HCT116 (cell line): ENCODE measurements around the gene FAM168A. TPM values are rescaled to one million over a fixed set of nuclear protein-coding genes. Genes with fewer than 3 reads are reported as not detected.

Experiments used
- ATAC-seq: fragments of 200-7000 bp; cut with Tn5 transposase; 2 replicates; pipeline ENCODE4 v1.9.1; 2020; ENCODE audit warnings: mild to moderate bottlenecking, moderate library complexity
- BruUV-seq: library from RNA; stranded (reverse); fragments of 400-500 nt; replicated peaks from 2 replicates; lab custom pipeline; 2021; lab: Mats Ljungman, UMichigan
- CTCF ChIA-PET: fragments of 300-600 bp; sonication (Branson Sonifier 250); formaldehyde crosslinking; loops from one replicate; lab custom pipeline; 2021; ENCODE audit warnings: antibody characterized with exemption; lab: Charles Lee
- POLR2A ChIA-PET: fragments of 300-600, 350-600 bp; sonication (Branson Sonifier 250); formaldehyde crosslinking; loops from one replicate; lab custom pipeline; 2021; ENCODE audit warnings: antibody characterized with exemption; lab: Charles Lee
- RAD21 ChIA-PET, 2 experiments: fragments of 300-600 bp; sonication (Branson Sonifier 250); formaldehyde crosslinking; loops; one replicate each; lab custom pipeline; 2023; ENCODE audit warnings: low total read pairs in 2 of 2; ENCODE audit not compliant: uncharacterized antibody in 2 of 2, unreplicated experiment in 2 of 2, low non-redundant PET in 1 of 2; lab: Charles Lee
- DNase-seq: peaks from one replicate; pipeline ENCODE4 v3.0.0-alpha.2; 2010; ENCODE audit warnings: low read depth, low spot score
- H2AFZ ChIP-seq: fragments of 200-600 bp; shearing (Covaris generic), sonication (generic); 2 replicates; pipeline ENCODE4 v1.6.1; 2017; ENCODE audit warnings: low read depth, mixed run types, mixed read lengths, antibody characterized with exemption, low read length; ENCODE audit not compliant: poor library complexity, severe bottlenecking
- H3K27ac ChIP-seq: 2 replicates; pipeline ENCODE4 v1.5.1; 2012; ENCODE audit warnings: low read depth, low read length
- H3K27me3 ChIP-seq: fragments of 200-600 bp; sonication (generic); 2 replicates; pipeline ENCODE4 v1.6.1; 2016; ENCODE audit warnings: mixed run types, low read length, mixed read lengths; ENCODE audit not compliant: insufficient read depth
- H3K36me3 ChIP-seq, 2 experiments: fragments of 200-500 bp in 1 of 2; fragments of 200-600 bp in 1 of 2; sonication (Bioruptor generic) in 1 of 2; sonication (generic) in 1 of 2; 2 replicates each; pipeline versions ENCODE4 v1.5.1 to v1.6.1; 2014 to 2016; ENCODE audit warnings: low read length in 2 of 2, inconsistent platforms in 1 of 2, mixed read lengths in 1 of 2, mixed run types in 1 of 2; ENCODE audit not compliant: insufficient read depth in 2 of 2, control insufficient read depth in 1 of 2
- H3K4me1 ChIP-seq, 2 experiments: fragments of 200-600 bp in 1 of 2; sonication (generic) in 1 of 2; 2 replicates each; pipeline versions ENCODE4 v1.5.1 to v1.6.1; 2012 to 2017; ENCODE audit warnings: low read length in 2 of 2, inconsistent platforms in 1 of 2, mild to moderate bottlenecking in 1 of 2, mixed read lengths in 1 of 2, mixed run types in 1 of 2, moderate library complexity in 1 of 2; ENCODE audit not compliant: insufficient read depth in 2 of 2, control insufficient read depth in 1 of 2
- H3K4me2 ChIP-seq: fragments of 200-600 bp; sonication (generic); 2 replicates; pipeline ENCODE4 v1.6.1; 2017; ENCODE audit warnings: mixed run types, low read length, mixed read lengths
- H3K4me3 ChIP-seq, 2 experiments: fragments of 200-600 bp in 1 of 2; sonication (generic) in 1 of 2; replicated peaks in 1 of 2; 2 replicates each; pipeline ENCODE4 v1.5.1; 2011 to 2016; ENCODE audit warnings: low read length in 2 of 2, control low read depth in 1 of 2, low read depth in 1 of 2, mild to moderate bottlenecking in 1 of 2, mixed read lengths in 1 of 2, mixed run types in 1 of 2
- H3K79me2 ChIP-seq: fragments of 200-600 bp; sonication (generic); 2 replicates; pipeline ENCODE4 v1.6.1; 2017; ENCODE audit warnings: mild to moderate bottlenecking, mixed run types, low read length, moderate library complexity, mixed read lengths; ENCODE audit not compliant: insufficient read depth
- H3K9ac ChIP-seq: fragments of 200-600 bp; sonication (generic); 2 replicates; pipeline ENCODE4 v1.6.1; 2016; ENCODE audit warnings: low read length, mixed read lengths
- H3K9me2 ChIP-seq: fragments of 200-600 bp; sonication (generic), shearing (Covaris generic); 2 replicates; pipeline ENCODE4 v1.6.1; 2017; ENCODE audit warnings: mixed run types, mild to moderate bottlenecking, moderate library complexity; ENCODE audit not compliant: insufficient read depth
- H3K9me3 ChIP-seq, 2 experiments: fragments of 200-500 bp in 1 of 2; fragments of 200-600 bp in 1 of 2; sonication (Bioruptor generic) in 1 of 2; sonication (generic) in 1 of 2; 2 replicates each; pipeline ENCODE4 v1.6.1; 2014 to 2017; ENCODE audit warnings: low read length in 2 of 2, mixed read lengths in 2 of 2, inconsistent platforms in 1 of 2, low read depth in 1 of 2, mild to moderate bottlenecking in 1 of 2, mixed run types in 1 of 2, moderate library complexity in 1 of 2; ENCODE audit not compliant: control insufficient read depth in 1 of 2, insufficient read depth in 1 of 2
- H4K20me1 ChIP-seq: fragments of 200-600 bp; sonication (generic), shearing (Covaris generic); 2 replicates; pipeline ENCODE4 v1.6.1; 2017; ENCODE audit warnings: mixed run types, mild to moderate bottlenecking, moderate library complexity; ENCODE audit not compliant: insufficient read depth
- CBX3 ChIP-seq: IDR thresholded peaks from 2 replicates; pipeline ENCODE4 v1.6.1; 2012; ENCODE audit warnings: low read depth
- CEBPB ChIP-seq: IDR thresholded peaks from 2 replicates; pipeline ENCODE4 v1.6.1; 2012; ENCODE audit warnings: low read depth
- EGR1 ChIP-seq: IDR thresholded peaks from 2 replicates; pipeline ENCODE4 v1.6.1; 2012; ENCODE audit warnings: low read depth
- ELF1 ChIP-seq: IDR thresholded peaks from 2 replicates; pipeline ENCODE4 v1.6.1; 2012; ENCODE audit warnings: low read depth, borderline replicate concordance
- EZH2 ChIP-seq: fragments of 200-600 bp; sonication (generic); IDR thresholded peaks from 2 replicates; pipeline ENCODE4 v1.6.1; 2017; ENCODE audit warnings: antibody characterized with exemption, mixed run types
- EZH2phosphoT487 ChIP-seq: fragments of 200-600 bp; IDR thresholded peaks from 2 replicates; pipeline ENCODE4 v1.6.1; 2018; ENCODE audit warnings: antibody characterized with exemption, borderline replicate concordance
- JUND ChIP-seq: IDR thresholded peaks from 2 replicates; pipeline ENCODE4 v1.6.1; 2012
- POLR2AphosphoS5 ChIP-seq: IDR thresholded peaks from 2 replicates; pipeline ENCODE4 v1.6.1; 2011; ENCODE audit warnings: mild to moderate bottlenecking, low read depth, low read length, moderate library complexity
- RAD21 ChIP-seq: IDR thresholded peaks from 2 replicates; pipeline ENCODE4 v1.6.1; 2012; ENCODE audit warnings: low read depth, mild to moderate bottlenecking
- SP1 ChIP-seq: IDR thresholded peaks from 2 replicates; pipeline ENCODE4 v1.6.1; 2012; ENCODE audit warnings: low read depth
- YY1 ChIP-seq: IDR thresholded peaks from 2 replicates; pipeline ENCODE4 v1.6.1; 2011; ENCODE audit warnings: low read length, low read depth, moderate library complexity, mild to moderate bottlenecking; ENCODE audit not compliant: insufficient replicate concordance; ENCODE audit errors: extremely low read depth
- ZFX ChIP-seq: fragments of 450-650 bp; IDR thresholded peaks from 2 replicates; pipeline ENCODE4 v1.6.1; 2017
- ZNF274 ChIP-seq: fragments of 200-500 bp; sonication (Bioruptor generic); IDR thresholded peaks from 2 replicates; pipeline ENCODE4 v1.6.1; 2014; ENCODE audit warnings: mild to moderate bottlenecking, low read depth, low read length, inconsistent platforms
- intact Hi-C: fragments of 100-400 bp; cut with micrococcal nuclease; formaldehyde crosslinking; loops from 2 replicates; pipeline ENCODE4 v1.10.0; 2022
- total RNA-seq: library from RNA; stranded (reverse); gene quantifications from one replicate; pipeline ENCODE4 v1.2.1, GENCODE V29; 2021; ENCODE audit not compliant: unreplicated experiment
- TF ChIP-seq, protein P1 (sequence below): IDR thresholded peaks from 2 replicates; pipeline ENCODE4 v1.6.1; 2012
- TF ChIP-seq, protein P2 (sequence below), 3 experiments: fragments of 200-600 bp in 1 of 3; sonication (generic) in 1 of 3; IDR thresholded peaks in 2 of 3; conservative IDR thresholded peaks in 1 of 3; 2 replicates each; pipeline ENCODE4 v1.5.1; 2012 to 2017; ENCODE audit warnings: low read depth in 2 of 3, low read length in 2 of 3, antibody characterized with exemption in 1 of 3, borderline replicate concordance in 1 of 3, control low read depth in 1 of 3, mild to moderate bottlenecking in 1 of 3, mixed read lengths in 1 of 3, mixed run types in 1 of 3, moderate library complexity in 1 of 3; ENCODE audit not compliant: insufficient read depth in 1 of 3

Gene FAM168A
- total RNA-seq, 1 experiment from 2014 or later: 31.5 TPM

DNA sequence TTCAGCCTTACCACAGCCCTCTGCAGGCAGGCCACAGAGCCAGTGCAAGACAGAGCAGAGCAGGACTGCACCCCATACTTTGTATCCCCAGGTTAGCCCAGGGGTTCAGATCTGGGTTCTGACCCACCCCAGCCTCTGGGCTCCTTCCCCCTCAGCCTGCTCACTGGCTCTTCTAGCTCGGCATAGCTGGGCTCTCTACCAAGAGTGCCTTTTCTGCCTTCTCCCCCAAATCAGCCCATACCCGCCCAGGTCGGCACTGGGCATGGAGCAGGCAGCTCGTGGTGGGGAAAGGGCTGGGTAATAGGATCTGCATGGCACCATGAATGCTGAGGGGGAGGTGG, 213.4 kb downstream of the FAM168A start:
- Histone ChIP-seq H3K4me1 (peaks cover 7 to 46% of the 10 kb centered on the region in 2 experiments; a peak in 3 of 4 replicates), H3K27ac (no peak overlapping the region), H3K9me3 (no peaks in the 10 kb centered on the region), H3K9ac (no peak overlapping the region), H3K79me2 (peaks cover 94% of the 10 kb centered on the region), H3K4me3 (no peak overlapping the region)
- ChIA-PET CTCF (interaction anchor here (0.9 to 2.0 kb wide), 2 partner anchors 9 to 33 kb away, joined by 3 to 7 read pairs; no protein-coding TSS in a partner anchor), POLR2A (no interaction called here)
- intact Hi-C loops: no loop called here
- no peak for DNase-seq
- TF ChIP-seq ELF1 (no peak), ZNF274 (no peak), SP1 (no peak), EGR1 (no peak), EZH2phosphoT487 (no peak), CEBPB (no peak), YY1 (no peak), RAD21 (no peak), ZFX (no peak), POLR2AphosphoS5 (no peak), EZH2 (no peak), JUND (no peak), CBX3 (no peak)
- TF ChIP-seq, protein P1, sequence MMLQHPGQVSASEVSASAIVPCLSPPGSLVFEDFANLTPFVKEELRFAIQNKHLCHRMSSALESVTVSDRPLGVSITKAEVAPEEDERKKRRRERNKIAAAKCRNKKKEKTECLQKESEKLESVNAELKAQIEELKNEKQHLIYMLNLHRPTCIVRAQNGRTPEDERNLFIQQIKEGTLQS: no peak
- TF ChIP-seq, protein P2, sequence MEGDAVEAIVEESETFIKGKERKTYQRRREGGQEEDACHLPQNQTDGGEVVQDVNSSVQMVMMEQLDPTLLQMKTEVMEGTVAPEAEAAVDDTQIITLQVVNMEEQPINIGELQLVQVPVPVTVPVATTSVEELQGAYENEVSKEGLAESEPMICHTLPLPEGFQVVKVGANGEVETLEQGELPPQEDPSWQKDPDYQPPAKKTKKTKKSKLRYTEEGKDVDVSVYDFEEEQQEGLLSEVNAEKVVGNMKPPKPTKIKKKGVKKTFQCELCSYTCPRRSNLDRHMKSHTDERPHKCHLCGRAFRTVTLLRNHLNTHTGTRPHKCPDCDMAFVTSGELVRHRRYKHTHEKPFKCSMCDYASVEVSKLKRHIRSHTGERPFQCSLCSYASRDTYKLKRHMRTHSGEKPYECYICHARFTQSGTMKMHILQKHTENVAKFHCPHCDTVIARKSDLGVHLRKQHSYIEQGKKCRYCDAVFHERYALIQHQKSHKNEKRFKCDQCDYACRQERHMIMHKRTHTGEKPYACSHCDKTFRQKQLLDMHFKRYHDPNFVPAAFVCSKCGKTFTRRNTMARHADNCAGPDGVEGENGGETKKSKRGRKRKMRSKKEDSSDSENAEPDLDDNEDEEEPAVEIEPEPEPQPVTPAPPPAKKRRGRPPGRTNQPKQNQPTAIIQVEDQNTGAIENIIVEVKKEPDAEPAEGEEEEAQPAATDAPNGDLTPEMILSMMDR (IDR thresholded peaks at IDR 0.05 in 2 of 3, conservative IDR thresholded peaks at IDR 0.05 in 1 of 3; ENCODE audit: borderline replicate concordance in 1 of 3, insufficient read depth in 1 of 3, low read depth in 2 of 3, low read length in 2 of 3): no peak
- TF ChIP-seq, all 23 proteins: peak for 0
- no peaks in the 10 kb centered on the region for H4K20me1 ChIP-seq
- no peak overlapping the region for H3K4me2 ChIP-seq
- no TSS peak for BruUV-seq
- H2AFZ ChIP-seq: no peak overlapping the region
- peaks cover 0 to 3% of the 10 kb centered on the region in 2 experiments; a peak in 2 of 4 replicates for H3K36me3 ChIP-seq
- RAD21 ChIA-PET: no interaction called here
- no peaks in the 10 kb centered on the region for H3K27me3 ChIP-seq
- no peak for ATAC-seq
- H3K9me2 ChIP-seq: no peaks in the 10 kb centered on the region
